GM18867 (cell line): ENCODE measurements around the gene ATG101.
A peak's percentile ranks its signal among the peaks of the same experiment; 100 is the strongest.
"Not testable (repeated sequence)": the region's sequence is repeated elsewhere in the genome, so short reads cannot be mapped to it uniquely, and the experiment has no call there.

Experiments used
- ATAC-seq: cut with Tn5 transposase; IDR thresholded peaks from one replicate; pipeline ENCODE4 v1.9.1; 2021; ENCODE audit warnings: mild to moderate bottlenecking, moderate library complexity; ENCODE audit not compliant: unreplicated experiment

Gene ATG101

DNA sequence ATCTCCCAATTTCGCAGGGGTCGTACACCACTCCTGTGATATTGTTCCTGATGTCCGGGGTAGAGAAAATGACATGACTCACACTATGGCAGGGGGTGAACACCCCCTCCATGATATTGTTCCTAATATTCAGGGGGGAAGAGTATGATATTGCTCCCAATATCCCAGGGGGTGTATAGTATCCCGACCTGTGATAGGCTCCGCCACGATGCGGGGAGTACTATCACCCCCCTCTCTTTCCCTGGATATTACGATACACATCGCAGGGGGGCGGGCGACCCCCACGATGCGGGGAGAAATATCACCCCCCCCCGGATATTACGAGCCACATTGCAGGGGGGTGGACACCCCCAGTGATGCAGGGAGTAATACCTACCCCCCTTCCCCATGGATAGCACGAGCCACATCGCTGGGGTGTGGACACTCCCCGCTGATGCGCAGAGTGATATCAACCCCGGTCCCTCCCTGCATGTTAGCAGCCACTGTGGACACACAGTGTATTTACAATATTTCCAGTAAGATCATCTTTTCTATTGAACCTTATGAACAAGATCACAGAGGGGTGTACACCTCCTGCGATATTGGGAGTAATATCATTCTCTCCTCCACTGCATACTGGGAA is 27.4 kb downstream of the ATG101 start:
- ATAC-seq: no peak

DNA sequence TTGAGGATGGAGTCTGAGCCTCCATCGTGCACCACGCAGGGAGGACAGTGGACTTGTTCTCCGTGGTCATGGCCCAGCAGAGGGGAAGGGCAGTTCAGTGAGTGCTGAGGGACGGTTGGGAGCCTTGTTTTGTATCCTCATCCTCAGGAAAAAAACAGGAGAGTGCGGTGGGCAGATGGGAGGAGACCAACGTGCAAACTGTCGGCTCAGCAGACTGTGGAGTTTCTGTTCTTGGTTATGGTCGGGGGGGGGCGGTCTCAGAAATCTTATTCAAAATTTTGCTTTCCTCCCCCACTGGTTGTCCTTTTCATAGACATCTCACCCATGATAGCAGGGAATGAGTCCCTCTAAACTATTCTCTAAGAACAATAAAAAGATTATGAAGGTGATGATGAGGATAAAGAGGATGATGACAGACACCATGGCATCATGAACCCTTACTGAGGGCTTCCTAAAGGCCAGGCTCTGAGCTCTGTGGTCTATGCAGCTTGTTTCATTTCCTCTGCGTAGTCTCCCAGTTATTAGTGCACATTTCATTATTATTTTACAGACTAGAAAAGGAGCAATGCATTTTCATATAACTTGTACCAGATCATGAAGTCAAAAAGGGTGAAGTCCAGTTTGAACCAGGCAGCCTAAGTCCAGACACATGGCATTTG is 34.8 kb downstream of the ATG101 start:
- ATAC-seq: not testable (repeated sequence)

DNA sequence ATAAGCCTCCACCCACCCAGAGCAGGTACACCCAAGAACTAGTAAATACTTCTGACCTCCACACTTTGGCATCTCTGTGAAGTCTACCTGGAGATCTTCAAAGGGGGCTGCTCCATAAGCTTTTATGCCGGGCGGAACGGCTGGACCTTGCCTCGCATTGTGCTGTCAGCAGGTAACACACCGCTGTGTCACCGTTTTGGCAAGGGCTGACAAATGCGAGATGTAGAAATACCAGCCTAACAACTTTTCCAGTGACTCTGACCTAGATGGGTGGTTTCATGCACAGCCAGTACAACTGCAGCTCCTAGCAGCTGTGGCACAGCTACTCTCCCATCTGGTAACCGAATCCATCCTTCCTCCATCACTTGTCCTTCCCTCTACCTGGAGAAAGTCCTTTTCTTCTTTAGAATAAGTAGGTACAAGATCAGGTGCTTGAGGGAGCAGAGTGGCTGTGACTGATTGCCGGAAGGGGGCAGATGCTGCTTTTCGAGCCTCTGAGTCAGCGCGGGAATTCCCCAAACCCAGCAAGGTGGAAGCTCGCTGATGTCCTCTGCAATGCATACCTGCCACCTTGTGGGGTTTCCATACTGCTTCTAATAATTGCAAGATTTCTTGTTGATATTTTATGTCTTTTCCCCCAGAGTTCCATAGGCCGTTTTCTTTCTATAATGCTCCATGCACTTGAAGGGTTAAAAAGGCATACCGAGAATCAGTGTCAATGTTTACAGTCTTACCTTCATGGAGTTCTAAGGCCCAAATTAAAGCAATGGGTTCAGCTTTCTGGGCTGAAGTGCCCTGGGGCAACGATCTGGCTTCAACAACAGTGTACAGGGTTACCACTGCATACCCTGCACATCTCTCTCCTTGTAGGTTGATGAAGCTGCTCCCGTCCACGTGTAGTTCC is 46.7 kb downstream of the ATG101 start:
- ATAC-seq: not testable (repeated sequence)

DNA sequence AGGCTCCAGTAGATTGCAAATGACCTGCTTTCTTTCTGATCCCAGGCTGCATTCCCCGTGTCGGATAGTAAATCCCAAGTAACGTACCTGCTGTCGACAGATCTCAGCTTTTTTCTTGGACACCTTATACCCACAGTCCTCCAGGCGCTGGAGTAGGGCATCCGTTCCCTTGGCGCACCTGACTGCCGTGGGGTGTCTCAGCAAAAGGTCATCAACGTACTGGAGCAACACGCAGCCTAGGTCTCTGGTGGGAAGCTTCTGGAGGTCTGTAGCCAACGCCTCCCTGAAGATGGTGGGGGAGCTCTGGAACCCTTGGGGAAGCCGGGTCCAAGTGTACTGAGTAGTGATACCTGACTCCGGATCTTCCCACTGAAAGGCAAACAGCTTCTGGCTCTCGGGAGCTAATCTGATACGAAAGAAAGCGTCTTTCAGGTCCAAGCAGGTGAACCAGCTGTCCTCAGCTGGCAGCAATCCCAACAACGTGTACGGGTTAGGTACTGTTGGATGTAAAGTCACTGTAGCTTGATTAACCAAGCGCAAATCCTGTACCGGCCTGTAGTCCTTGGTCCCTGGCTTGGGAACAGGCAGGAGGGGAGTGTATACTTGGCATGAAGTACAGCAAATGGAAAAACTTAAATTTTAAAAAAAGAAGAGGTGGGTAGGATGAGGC is 48.2 kb downstream of the ATG101 start:
- ATAC-seq: peak; percentile 25

DNA sequence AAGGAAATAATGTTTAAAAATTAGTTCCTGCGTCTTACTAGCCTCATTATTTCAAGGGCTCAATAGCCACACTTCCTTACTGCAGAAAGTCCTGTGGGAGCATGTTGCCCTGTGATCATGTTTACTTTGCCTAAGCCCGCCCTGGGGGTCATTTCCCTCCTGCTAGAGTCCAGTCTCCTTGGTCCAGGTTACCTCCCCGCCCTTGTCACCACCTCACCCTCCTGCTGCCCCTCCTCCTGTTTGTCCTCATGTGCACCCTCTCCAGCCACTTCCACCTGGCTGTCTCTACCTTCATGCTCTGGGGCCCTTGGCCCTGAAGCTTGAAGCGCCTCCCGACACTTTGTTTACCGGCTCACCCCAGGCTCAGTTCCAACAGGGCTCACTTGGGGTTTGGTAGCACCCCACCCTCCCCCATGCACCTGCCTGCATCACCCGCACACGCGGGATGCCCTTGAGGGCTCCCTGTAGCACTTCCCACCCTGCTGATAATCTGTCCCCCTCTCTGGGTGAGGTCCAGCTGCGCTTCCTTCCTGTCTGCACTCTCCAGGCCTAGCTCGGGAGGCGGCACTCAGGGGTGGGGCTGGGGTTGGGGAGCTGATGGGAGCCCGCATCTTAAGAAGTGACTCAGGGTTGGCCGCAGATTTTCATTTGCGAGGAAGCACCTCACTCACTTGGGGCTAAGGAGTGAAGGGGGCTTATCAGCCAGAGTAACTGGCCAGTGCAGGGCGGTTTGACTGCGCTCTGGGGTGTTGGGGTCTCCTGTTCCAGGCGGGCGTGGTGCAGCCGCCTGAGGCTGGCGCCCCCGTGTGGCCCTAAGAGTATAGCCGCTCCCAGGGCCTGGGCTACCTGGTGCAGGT is 49.8 kb downstream of the ATG101 start:
- no peak for ATAC-seq

DNA sequence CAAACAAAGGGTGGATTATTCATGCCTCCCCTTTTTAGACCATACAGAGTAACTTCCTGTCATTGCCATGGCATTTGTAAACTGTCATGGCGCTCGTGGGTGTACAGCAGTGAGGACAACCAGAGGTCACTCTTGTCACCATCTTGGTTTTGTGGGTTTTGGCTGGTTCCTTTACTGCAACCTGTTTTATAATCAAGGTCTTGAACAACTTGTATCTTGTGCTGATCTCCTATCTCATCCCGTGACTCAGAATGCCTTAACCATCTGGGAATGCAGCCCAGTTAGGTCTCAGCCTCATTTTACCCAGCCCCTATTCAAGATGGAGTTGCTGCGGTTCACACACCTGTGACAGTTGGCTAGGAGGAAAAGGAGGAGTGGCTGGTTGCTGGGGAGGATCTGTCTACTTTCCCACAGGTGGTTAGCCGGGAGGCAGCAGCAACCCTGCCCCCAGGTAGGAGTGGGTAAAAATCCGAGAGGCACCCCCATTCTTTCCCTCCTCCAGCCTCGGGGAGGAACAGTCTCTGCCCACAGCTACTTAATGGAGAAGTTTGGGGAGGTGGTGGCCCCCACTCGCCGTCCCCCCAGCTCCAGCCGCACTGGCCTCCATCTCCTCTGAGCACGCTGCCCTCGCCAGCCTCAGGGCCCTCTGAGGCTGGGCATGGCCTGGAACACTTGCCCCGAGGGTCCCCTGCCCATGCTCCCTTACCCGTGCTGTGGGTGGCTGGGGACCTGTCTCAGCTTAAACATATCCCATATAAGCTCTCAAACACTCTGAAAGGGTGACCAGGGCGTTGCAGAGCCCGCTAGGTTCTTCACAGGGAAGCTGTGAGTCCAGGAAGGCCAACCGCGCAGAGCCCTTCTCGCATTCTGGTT is 51.4 kb downstream of the ATG101 start:
- no peak for ATAC-seq

DNA sequence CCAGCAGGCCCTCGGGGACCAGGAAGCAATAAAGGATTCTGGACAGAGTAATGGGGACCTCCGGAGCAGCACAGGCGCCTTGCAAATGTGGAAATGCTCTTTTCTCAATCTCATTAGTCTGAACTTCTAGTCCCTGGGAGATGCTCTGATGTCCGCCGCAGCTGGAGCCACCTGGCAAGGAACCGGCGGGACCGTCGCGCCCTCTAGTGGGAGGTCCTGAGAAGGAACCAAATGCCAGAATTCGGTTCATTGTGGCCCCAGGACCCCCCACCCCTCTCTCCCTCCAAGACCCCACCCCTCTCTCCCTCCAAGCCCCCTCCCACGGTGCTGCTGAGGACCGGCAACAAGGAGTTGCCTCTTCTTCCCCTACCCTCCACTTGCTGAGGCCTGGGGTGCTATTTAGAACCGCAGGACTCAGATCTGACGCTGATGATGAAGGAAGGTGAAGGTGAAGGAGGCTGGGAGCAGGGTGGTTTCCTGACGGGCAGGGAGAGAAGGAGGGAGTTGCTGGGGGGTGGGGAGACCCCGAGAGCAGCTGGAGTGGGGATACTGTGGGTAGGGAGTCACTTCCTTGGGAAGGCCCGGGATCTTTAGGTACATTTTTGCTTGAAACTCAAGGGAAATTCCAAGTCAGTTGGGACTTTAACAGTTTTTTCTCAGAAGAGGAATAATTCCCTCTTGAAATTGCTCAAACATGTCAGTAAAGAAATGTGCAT is 52.2 kb downstream of the ATG101 start:
- no peak for ATAC-seq

DNA sequence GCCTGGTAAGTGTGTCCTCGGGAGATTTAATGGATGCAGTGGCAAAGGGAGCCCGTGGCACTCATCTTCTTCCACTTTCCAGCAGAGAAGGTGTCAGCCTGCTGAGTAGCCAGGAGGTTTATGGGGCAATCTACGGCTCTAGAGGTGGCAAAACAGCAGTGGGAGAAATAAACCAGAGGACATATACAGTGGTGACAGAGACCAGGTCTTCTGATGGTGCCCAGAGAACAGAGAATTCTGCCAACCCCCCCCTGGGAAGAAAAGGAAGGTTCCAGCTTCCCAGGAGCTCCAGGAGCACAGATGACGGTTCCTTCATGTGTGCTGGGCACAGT is 52.7 kb downstream of the ATG101 start:
- ATAC-seq: no peak

DNA sequence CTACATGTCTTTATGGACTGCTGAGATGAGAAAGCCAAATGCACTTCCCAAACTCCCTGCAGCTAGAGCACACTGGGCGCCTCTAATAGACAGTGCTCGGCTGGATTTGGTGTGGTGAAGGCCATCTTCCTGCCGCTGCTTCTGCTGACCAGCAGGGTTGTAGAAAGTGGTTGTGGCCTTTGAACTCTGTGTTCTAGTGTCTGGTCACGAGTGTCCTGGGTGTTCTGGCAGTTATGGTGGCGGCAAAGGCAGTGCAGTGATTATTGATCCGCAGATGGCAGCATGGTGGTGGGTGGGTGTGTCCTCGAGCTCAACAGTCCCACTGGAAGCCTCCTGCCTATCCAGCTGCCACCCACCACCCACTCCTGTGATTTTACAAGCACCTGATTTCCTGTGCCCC is 53.1 kb downstream of the ATG101 start:
- ATAC-seq: no peak

DNA sequence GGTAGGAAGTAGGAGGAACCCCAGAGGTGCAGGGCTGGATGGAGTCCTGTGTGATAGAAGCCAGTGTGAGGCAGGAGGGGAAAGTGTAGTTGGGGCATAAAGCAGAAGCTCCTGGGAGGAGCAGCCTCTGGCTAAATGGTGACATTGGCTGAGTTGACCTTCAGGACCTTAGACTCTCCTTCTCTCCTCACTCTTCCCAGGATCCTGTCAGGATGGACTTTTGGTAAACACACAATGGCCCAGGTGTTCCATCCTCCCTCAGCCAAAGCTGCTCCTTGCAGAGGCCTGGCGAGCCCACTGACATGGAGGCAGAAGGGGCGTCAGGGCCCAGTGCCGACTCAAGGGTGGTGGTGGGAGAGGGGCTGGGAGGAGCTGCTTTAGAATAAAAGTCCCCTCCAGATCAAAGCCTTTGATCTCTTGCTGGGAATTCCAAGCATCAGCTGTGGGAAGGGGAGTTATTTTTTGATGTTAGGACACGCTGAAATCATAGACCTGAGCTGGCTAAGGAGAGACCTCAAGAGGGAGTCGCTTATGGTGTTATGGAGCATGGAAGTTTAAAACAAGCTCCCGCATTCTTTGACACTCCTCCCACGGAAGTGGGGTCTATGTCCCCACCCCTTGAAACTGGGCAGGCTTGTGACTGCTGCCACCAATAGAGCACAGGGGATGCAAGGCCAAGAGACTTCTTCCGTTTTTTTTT is 53.9 kb downstream of the ATG101 start:
- peak; percentile 42 for ATAC-seq

DNA sequence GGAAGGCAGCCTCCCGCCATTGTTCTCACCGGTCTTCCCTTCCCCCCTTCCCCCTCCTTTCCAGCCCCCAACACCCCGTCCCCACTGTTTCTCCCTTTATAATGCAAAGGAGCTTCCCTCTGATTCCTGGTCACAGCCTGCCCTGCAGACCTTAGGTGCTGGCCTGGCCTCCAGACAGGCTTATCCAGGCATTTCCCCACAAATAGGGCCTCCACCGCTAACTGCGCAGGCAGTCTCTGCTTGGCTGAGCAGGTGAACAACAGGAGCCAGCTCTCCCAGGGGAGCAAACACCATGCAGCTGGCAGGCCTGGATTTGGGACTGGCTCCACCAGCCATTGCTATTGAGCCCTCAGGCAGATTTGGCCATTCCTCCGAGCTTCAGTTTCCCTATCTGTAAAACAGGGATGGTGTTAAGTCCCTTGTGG is 55.7 kb downstream of the ATG101 start:
- ATAC-seq: no peak

DNA sequence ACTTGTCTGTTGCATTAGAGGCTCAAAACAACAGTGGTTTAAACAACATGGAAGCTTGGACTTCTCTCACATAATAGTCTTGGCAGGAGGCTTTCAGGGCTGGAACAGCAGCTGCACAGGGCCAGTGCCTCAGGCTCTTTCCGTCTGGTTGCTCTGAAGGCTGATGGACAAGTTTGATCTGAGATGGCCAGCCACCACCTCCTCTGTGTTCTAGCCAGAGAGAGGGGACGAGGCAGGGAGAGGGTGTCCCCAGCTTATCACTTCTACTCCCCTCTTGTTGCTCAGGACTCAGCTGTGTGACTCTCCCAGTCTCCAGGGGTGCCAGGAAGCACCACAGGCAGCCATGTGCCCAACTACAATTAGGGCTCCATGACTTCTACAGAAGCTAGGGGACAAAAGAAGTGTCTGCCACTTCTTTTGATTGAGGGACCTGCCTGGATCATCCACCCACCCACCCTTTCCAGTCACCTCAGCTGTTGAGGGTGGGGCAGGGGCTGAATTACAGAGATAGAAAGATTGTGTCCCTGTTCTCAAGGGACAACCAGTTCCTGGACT is 56.3 kb downstream of the ATG101 start:
- ATAC-seq: no peak
